Activated CD4-positive, alpha-beta T cell treated with anti-CD3 and anti-CD28 coated beads, Interleukin-2, amount 50 U/mL, for 48 hours (primary cell): Measurements from ENCODE around the gene SNAI3.

Experiments
- DNase-seq, 2 experiments: peaks; one replicate each; pipeline ENCODE4 v3.0.0-alpha.2; 2020

Gene SNAI3

DNA sequence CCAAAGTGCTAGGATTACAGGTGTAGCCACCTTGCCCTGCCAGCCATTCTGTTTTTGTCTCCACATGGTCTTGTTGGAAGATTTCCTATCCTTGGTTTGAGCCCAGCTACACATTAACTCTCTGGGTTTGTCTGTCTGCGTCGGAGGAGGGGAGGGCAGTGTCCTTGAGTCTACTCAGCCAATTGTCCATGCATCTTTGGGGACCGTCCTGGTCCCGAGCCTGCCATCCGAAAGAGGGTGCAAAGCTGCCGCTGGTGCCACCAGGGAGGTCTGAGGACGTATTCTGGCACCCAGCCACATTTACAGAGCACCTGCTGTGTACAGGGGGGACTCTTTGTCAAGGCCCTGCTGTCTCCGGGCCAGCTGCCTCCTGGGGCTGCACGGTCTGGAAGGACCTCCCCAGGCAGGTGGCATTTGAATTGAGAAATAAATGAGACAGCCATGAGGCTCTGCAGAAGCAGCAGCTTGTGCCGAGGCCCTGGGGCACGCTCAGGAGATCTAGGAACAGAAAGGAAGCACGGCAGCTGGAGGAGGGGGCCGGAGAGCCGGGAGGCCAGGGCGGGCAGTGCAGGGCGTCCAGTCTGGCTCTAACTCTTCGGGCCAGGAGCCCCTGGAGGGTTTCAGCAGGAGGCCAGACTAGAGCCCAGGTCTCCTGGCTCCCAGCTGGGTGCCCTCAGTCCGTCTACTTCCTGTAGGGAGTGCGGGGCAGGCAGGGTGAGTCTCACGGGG is 36.9 kb downstream of the SNAI3 start:
- DNase-seq = no peak

DNA sequence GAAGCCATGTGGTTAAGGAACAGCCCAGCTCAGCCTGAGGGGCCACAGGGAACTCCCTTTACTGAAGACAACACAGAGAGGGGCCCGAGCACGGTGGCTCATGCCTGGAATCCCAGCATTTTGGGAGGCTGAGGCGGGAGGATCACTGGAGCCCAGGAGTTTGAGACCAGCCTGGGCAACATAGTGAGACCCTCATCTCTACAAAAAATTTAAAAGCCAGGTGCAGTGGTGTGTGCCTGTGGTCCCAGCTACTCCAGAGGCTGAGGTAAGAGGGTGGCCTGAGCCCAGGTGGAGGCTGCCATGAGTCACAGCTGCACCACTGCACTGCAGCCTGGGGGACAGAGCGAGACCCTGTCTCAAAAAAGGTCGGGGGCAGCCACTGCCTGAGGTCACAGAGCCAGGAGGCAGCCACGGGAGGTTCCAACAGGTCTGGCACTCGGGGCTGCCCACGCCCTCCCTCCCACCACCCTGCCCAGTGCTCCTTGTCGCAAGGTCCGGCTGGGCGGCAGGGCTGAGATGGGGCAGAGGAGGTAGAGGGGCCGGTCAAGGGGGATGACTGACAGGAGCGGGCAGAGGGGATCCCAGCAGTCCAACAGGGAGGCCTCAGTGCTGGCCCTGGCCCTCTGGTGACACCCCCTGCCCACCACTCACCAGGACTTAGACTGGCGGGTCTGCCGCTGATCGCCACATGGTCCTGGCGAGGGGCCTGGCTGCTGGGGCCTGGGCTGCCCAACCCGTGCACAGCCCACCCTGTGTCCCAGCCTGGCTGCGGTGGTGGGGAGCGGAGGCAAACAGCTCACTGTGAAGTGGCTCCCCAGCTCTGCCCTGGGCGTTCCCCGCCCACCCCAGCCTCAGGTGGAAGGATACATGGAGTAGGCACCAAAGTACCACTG is 38.9 kb downstream of the SNAI3 start:
- no peak for DNase-seq

DNA sequence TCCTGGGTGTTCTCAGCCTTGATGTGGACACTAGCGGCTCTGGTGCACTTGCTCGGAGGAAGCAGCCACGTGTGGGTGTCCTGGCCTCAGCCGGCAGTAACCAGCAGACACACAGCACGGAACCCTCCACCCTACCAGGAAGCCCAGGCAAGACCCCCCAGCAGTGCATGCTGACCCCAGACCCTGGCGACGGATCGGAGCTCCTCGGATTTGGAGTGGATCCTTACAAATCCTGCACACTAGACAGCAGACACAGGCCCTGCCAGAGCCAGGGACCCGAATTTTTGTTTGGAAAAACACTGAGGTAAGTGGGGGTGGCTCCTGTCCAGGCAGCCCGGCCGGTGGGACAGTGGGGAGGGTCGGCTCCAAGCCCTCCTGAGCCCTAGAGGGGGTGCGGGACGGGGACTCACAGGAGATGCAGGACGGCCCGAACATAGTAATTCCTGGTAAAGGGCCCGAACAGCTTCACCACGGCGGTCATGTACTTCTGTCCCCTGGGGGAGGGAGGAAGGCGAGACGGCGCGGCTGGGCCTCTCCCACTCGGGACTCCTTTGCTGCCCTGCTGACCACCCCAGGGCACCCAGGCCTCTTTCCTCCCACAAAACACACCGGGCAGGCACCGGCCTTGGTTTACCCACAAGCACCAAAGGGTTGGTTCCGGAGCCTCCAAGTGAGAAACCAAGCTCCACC is 39.8 kb downstream of the SNAI3 start:
- DNase-seq = no peak

DNA sequence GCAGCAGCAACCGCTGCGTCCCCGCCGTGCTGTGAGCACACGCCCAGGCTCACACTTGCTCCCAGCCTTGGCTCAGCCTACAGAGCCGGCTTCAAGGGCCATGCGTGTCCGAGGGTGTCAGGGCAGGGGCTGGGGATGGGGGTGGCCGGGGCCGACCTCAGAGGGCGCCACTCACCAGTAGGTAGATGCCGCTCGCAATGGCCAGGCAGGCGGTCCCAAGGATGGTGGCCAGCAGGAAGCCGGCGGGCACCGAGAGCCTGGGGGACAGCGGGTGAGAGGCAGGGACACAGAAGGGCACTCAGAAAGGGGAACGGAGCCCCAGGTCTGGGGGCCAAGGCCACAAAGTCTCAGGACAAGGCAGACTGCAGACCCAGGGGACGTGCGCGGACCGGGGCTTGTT is 40.4 kb downstream of the SNAI3 start:
- DNase-seq = no peak

DNA sequence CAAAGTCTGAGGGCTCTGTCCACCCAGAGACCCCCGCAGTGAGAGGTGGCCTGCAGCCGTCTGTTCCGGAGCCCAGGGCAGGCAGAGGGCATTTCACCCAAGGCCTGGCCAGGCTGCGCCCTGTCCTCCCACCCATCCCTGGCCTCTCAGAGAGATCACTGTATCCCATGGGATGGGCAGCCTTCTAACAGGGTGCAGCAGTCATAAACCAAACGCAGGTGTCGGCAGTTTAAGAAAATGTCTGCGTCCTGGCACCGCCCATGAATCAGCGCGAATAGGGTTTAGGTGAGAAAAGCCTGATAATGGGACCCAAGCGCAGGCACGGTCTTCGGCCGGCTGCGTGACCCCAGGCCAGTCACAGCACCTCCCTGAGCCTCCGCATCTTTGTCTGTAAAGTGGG is 40.9 kb downstream of the SNAI3 start:
- DNase-seq = no peak

DNA sequence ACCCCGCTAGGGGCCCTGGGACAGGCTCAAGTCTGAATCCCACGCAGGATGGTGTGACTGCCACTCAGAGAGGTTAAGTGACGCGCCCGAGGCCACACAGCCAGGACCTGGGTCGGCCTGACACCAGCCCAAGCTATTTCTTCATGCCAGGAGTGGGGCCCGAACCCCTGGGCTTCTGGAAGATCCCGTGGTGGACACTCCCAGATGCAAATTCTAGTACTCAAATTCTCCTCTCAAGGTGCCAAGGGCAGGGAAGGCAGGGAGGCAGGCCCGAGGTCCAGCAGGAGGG is 42.7 kb downstream of the SNAI3 start:
- no peak for DNase-seq

DNA sequence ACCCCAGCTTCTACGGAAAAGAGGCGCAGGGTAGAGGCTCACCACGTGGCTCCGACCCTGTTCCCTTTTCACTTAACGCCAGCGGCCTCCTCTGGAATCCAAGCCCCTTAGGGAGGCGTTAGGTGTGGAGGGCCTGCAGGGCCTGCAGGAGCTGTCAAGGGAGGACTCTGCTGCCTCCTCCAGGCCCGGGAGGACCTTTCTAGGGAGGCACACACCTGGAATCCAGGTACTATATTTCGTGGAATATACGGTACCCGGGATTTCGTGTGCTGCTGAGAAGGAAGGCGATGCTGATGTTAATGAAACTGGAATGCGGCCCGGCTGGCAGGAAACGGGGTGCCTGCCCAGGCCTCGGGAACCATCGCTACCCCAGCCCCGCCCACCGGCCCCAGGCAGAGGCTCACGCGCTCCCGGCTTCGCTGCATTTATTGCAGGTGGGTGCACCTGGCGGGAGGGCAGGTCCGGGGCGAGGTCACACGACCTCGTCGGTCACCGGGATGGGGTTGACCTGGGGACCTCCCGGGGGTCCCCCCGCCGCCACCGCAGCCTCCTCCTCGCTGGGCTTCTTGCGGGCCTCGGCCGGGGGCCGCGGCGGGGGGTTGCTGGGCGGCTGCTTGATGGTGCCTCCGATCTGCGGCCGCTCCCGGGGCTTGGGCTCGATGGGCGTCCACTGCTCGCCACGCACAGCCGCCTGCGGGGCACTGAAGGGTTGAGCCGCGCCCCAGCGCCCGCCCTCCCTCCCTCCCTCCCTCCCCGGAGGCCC is 43.2 kb downstream of the SNAI3 start:
- no peak for DNase-seq

DNA sequence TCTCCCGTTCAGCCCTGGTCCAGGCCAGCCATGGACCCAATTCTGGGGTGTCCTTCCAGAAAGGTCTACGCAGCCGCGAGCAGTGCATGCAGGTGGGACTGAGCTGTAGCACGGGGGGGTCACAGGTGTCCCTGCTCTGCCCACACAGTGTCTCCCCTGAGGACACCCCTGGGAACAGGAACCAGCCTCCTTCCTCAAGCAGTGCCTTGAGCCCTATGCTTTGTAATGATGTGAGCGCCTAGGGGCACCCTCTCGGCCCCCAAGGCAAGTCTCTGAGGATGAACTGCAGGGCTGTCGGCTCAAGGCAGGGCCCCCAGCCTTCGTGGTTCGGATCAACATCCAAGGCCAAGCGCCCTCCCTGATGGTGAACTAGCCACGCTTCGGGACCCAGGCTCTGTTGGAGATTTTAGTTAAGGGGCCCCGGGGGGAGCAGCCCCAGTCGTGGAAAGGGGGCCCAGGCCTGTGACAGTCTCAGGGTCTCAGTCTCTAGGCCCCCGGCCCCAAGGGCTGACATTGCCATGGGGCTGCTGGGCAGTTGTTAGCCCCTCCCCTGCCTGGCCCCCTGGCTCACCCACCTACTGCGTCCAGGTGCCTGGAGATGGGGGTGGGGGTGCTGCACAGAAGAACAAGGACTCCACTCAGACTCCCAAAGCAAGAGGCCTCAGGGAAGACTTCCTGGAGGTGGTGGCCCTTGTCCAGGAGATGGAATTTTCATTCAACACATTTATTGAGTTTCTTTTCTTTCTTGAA is 45.6 kb downstream of the SNAI3 start:
- DNase-seq = no peak

DNA sequence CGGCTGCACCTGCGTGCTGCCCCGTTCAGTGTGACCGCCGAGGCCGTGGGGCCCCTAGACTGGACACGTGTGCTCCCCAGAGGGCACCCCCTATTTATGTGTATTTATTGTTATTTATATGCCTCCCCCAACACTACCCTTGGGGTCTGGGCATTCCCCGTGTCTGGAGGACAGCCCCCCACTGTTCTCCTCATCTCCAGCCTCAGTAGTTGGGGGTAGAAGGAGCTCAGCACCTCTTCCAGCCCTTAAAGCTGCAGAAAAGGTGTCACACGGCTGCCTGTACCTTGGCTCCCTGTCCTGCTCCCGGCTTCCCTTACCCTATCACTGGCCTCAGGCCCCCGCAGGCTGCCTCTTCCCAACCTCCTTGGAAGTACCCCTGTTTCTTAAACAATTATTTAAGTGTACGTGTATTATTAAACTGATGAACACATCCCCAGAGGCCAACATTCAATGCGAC is 46.2 kb downstream of the SNAI3 start:
- no peak for DNase-seq

DNA sequence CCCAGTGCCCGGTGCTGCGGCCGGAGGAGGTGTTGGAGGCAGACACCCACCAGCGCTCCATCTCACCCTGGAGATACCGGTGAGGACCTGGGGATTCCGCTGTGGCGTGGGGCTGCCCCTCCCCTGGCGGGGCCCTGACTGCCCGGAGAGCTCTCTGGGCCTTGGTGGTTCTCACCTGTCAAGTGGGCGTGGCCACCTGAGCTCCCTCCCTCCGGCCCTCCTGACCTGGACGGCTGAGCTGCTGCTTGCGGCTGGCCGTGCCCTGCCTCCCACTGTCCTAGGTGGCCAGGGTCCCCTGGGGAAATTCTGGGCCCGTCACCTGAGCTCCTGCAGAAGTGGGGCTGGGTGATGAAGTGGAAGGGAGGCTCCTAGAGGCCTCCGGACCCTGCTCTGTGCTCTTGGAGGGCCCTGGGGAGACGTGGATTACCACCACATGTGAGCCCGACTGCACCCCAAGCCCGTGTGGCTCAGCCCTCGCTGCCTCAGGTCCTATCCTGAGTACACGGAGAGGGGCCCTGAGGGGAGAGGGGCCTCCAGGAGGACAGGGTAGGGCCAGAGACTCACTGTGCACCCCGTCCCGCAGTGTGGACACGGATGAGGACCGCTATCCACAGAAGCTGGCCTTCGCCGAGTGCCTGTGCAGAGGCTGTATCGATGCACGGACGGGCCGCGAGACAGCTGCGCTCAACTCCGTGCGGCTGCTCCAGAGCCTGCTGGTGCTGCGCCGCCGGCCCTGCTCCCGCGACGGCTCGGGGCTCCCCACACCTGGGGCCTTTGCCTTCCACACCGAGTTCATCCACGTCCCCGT is 46.9 kb downstream of the SNAI3 start:
- no peak for DNase-seq

DNA sequence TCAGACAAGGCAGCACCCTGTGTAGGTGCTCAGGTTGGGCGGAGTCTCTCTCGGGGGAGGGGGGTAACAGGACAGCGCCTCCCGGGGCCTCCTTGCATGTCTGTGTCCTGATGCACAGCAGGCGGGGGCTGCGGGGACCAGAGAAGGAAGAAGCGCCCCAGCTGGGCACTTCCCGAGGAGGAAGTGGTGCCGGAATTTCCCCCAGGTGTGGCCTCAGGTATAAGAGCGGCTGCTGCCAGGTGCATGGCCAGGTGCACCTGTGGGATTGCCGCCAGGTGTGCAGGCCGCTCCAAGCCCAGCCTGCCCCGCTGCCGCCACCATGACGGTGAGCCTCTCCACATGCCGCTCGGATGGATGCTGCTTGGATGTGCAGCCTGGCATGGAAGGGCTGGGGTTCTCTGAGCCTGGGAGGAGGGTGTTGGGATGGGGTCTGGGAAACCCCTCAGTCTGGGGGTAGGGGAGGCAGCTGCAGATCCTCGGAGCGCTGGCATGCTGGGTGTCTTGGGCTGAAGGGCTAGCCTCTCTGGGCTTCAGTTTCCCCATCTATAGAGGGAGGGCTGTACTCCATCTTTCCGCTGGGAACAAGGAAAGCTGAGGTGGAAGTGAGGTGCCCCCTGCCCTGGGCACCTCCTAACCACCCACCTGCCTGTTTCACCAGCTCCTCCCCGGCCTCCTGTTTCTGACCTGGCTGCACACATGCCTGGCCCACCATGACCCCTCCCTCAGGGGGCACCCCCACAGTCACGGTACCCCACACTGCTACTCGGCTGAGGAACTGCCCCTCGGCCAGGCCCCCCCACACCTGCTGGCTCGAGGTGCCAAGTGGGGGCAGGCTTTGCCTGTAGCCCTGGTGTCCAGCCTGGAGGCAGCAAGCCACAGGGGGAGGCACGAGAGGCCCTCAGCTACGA is 47.7 kb downstream of the SNAI3 start, which contains the start of gene IL17C:
TSS of gene IL17C (plus strand) at position 250 of the 908 bp plus-strand sequence. CDS start at position 320, 70 bp downstream.
- DNase-seq = no peak

DNA sequence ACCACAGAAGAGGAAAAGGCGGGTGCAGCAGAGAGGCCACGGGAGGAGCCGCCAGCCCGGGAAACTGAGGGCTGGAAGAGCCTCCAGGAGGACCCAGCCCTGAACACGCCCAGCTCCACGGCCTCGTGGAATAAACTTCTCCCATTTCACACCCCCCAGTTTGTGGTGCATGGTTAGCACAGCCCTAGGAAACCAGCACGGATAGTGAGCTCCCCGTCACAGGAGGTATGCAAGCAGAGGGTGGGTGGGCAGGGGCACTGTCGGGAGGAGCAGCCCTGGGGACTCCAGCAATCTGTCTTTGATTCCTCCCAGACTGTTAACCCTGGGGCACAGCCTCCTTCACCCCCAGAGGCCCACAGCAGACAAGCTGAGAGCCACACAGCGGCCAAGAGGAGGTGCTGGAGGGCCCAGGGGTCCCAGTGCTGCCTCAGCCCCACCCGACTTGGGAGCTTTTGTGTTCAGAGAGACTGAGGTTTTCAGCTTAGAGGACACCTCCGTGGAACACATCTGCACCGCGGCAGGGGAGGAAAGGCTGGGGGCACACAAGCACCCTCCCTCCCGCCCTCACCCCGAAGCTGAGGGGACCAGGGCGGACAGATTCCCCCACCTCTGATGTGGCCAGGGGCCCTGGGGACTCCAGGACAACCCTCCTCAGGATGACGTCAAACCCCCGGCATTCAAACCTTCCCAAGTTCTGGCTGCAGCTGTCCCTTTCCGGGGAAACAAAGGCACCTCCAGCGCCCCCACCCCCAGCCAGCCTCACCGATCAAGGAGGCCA is 49.6 kb downstream of the SNAI3 start:
- DNase-seq = no peak

DNA sequence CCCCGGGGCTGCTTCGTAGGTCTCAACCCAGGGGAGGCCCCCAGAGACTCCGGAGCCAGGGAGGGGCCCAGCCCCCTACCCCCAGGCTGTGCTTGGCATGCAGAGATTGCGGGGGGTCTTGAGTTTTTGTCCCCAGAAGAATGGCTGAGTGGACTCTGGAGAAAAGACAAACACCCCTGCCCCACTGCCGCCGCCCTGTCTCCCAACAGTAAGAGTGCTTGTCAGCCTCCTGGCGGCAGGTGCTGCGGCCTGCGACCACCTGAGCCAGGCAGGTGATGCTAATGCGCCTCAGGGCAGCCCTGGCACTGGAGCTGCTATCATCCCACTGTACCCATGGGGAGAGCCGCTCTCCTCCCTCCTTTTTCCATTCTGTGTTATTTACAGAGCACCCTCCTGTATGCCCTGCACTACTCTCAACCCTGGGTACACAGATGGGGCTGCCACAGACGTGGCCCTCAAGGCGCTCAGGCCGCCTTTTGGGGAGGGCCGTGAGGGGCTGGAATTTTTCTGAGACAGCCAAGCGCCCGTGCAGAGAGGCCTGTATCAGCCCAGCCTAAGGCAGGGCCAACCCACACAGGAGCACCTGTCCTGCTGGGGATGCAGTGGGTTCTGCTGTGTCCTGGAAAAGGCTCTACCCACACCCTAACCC is 50.5 kb downstream of the SNAI3 start:
- no peak for DNase-seq

DNA sequence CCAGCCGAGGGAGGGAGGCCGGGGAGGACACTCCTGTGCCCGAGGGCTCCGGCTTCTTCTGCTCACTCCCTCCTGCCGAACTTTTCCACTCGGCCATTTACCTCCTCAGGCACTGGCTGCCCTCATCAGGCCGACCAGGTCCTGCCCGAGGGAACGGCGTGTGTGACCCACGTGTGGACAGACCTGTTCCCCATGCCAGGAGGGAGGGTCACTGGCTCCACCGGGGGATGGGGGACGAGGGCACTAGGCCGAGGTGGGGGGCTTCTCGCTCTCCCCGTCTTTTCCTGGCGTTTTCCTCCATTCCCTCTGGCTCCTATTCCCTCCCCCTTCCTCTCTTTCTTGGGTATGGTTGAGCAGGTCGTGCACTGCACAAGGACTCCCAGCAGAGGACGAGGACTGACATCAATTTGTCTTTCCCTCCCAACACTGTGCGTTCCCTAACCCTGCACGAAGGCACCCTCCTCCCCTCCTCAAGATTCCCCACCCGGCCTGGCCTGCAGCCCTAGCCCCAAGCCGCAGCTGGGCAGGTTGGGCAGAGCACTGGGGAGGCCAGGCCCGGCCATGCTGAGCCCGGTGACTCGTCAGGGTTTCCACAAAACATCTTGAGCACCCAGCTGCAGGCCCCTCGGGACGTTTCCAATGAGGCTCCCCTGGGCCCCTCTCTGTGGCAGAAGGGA is 51.2 kb downstream of the SNAI3 start:
- DNase-seq = no peak

DNA sequence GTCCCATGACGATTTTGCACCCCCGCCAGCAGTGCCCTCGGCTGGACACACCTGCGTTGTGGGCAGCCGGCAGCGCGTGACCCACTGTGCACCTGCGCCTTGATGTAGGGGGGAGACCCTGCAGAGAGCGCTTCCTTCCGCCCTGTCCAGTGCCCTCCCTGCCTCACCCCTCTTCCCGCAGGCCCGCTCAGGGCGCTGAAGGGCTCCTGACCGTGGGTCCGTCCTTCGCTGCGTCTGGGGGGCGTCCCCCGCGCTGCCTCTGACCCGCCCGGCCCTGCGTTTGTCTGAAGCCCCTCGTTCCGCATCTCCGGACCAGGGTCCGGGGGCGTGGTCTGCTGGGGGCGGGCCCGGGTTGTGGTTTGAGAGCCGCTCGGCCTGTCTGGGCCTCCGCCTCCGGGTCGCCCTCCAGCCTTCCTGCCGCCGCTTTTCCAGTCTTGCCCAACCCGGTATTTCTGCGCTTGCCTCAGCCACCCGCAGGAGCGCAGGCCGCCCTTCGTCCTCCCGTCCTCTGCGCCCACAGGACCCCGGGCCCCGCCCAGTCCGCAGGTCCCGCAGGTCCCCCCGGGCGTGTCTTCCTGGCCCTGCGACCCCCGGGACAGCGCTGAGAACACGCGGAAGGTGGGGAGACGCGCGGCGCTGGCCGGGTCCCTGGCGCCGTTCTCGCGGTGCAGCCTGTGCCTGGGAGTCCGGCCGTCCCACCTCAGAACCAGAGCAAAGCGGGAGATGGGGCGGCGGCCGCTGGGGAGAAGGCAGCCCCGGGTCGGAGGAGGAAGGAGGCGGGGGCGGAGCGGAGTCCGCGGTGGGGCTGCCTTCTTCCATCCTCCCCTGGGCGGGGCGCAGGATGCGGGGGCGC is 51.9 kb downstream of the SNAI3 start:
- peak; percentile 66 to 74 for DNase-seq

DNA sequence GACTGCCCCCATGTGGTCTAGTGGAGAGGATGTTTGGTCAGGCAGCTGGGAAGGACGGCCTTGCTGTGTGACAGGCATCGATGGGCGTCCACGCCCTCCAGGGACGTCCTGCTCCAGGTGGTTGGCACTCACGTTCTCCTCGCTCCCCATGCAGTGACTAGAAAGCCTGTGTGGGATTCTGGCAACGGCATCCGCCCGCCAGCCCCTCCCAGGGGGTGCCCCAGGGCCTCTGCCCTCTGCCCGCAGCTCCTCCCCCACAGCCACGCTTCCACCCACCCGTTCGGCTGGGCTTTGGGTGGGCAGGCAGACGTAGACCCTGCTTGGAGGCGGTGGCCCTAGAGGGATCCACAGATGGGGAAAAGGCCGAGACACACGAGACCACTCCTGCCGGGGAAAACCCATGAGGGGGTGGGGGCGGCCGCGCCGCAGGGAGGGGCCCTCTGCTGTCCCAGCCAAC is 52.6 kb downstream of the SNAI3 start:
- DNase-seq = peak; percentile 73 to 80

DNA sequence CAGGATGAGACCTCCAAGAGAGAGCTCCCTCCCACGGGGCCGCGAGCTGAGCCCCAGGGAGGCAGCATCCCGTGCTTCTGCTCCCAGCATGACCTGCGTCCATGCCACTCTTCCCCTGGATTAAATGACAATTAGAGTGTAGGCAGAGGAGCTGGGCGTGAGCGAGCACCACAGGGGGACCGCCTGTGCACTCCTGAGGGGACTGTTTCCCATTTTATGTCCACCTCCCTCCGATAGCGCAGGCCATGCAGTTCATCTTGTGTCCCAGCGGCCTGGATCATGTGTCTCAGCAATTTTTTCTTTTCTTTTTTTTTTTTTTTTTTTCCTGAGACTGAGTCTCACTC is 53.7 kb downstream of the SNAI3 start:
- no peak for DNase-seq
